Measurements from ENCODE around the gene CPXM2. TPM values are rescaled to one million over a fixed set of nuclear protein-coding genes. Genes with fewer than 3 reads are reported as not detected.

Gene CPXM2
- polyA plus RNA-seq, 3 donors: not detected

- no peak for DNase-seq
- no peaks in the 10 kb centered on the region for H3K4me1 Mint-ChIP-seq
- no peak overlapping the region for H3K27ac Mint-ChIP-seq
- H3K27ac ChIP-seq (ENCODE audit: low read depth in 1 of 2, low read length in 2 of 2): no peak overlapping the region
- peaks cover 0 to 7% of the 10 kb centered on the region in 2 donors for H3K27me3 ChIP-seq (ENCODE audit: control insufficient read depth in 2 of 2, insufficient read depth in 2 of 2, low read length in 2 of 2)
- 96% methylated on average over 5 of the region's 7 CpGs for WGBS (ENCODE audit: insufficient coverage)
- H3K36me3 Mint-ChIP-seq: no peaks in the 10 kb centered on the region
- H3K9me3 Mint-ChIP-seq: no peaks in the 10 kb centered on the region
- peaks cover 14 to 19% (median 15%) of the 10 kb centered on the region in 3 donors for H3K27me3 Mint-ChIP-seq (ENCODE audit: low read depth in 3 of 3)
- H3K4me3 ChIP-seq (replicated peaks in 1 of 3; ENCODE audit: low read depth in 2 of 3, low read length in 3 of 3): no peak overlapping the region
- no peaks in the 10 kb centered on the region for H3K79me2 ChIP-seq (ENCODE audit: insufficient read depth, low read length)
- intact Hi-C loops (cut with micrococcal nuclease): no loop called here
- H3K4me1 ChIP-seq (ENCODE audit: control insufficient read depth in 1 of 2, insufficient read depth in 2 of 2, low read length in 2 of 2): no peaks in the 10 kb centered on the region
- H3K9me3 ChIP-seq (replicated peaks in 1 of 2; ENCODE audit: control insufficient read depth in 1 of 2, insufficient read depth in 1 of 2, low read length in 2 of 2): no peaks in the 10 kb centered on the region
- no peaks in the 10 kb centered on the region for H3K36me3 ChIP-seq (replicated peaks in 1 of 2; ENCODE audit: control insufficient read depth in 1 of 2, insufficient read depth in 2 of 2, low read length in 2 of 2)
- no peak for TF ChIP-seq CTCF (IDR thresholded peaks at IDR 0.05)
- no peaks in the 10 kb centered on the region for H4K20me1 ChIP-seq (ENCODE audit: insufficient read depth, low read length)
- no peak overlapping the region for H3K9ac ChIP-seq (ENCODE audit: insufficient read depth, low read length, poor library complexity, severe bottlenecking)
- no peak overlapping the region for H2AFZ ChIP-seq (ENCODE audit: insufficient read depth, low read depth, low read length, poor library complexity, severe bottlenecking)
- no peak overlapping the region for H3K4me2 ChIP-seq (replicated peaks; ENCODE audit: extremely low read depth, low read length, poor library complexity, severe bottlenecking)
- no peak overlapping the region for H3K4me3 Mint-ChIP-seq
Measured at GRCh38 chr10:123759041-123759440, 132.6 kb downstream of the CPXM2 start.

- Histone ChIP-seq H3K9ac (ENCODE audit: insufficient read depth, low read length, poor library complexity, severe bottlenecking) (no peak overlapping the region), H3K4me2 (replicated peaks; ENCODE audit: extremely low read depth, low read length, poor library complexity, severe bottlenecking) (no peak overlapping the region), H3K4me3 (replicated peaks in 1 of 3; ENCODE audit: low read depth in 2 of 3, low read length in 3 of 3) (no peak overlapping the region), H3K79me2 (ENCODE audit: insufficient read depth, low read length) (no peaks in the 10 kb centered on the region), H2AFZ (ENCODE audit: insufficient read depth, low read depth, low read length, poor library complexity, severe bottlenecking) (no peak overlapping the region), H4K20me1 (ENCODE audit: insufficient read depth, low read length) (no peaks in the 10 kb centered on the region), H3K4me1 (ENCODE audit: control insufficient read depth in 1 of 2, insufficient read depth in 2 of 2, low read length in 2 of 2) (no peaks in the 10 kb centered on the region), H3K36me3 (replicated peaks in 1 of 2; ENCODE audit: control insufficient read depth in 1 of 2, insufficient read depth in 2 of 2, low read length in 2 of 2) (no peaks in the 10 kb centered on the region), H3K27ac (ENCODE audit: low read depth in 1 of 2, low read length in 2 of 2) (no peak overlapping the region), H3K27me3 (ENCODE audit: control insufficient read depth in 2 of 2, insufficient read depth in 2 of 2, low read length in 2 of 2) (peaks cover 0 to 7% of the 10 kb centered on the region in 2 donors), H3K9me3 (replicated peaks in 1 of 2; ENCODE audit: control insufficient read depth in 1 of 2, insufficient read depth in 1 of 2, low read length in 2 of 2) (no peaks in the 10 kb centered on the region)
- H3K4me3 Mint-ChIP-seq: no peak overlapping the region
- no peak for TF ChIP-seq CTCF (IDR thresholded peaks at IDR 0.05)
- H3K36me3 Mint-ChIP-seq: no peaks in the 10 kb centered on the region
- no peak for DNase-seq
- 88% methylated on average over 4 of the region's 6 CpGs for WGBS (ENCODE audit: insufficient coverage)
- peaks cover 9 to 15% (median 14%) of the 10 kb centered on the region in 3 donors for H3K27me3 Mint-ChIP-seq (ENCODE audit: low read depth in 3 of 3)
- H3K4me1 Mint-ChIP-seq: no peaks in the 10 kb centered on the region
- no peaks in the 10 kb centered on the region for H3K9me3 Mint-ChIP-seq
- H3K27ac Mint-ChIP-seq: no peak overlapping the region
- intact Hi-C loops (cut with micrococcal nuclease): no loop called here
Measured at GRCh38 chr10:123757853-123758252, 133.8 kb downstream of the CPXM2 start.
